Osteocyte (in vitro differentiated cells): ENCODE results near the gene LYZL6. TPM values are rescaled to one million over a fixed set of nuclear protein-coding genes. Genes with fewer than 3 reads are reported as not detected.

Experiments
- DNase-seq: peaks from one replicate; pipeline ENCODE4 v3.0.0; 2021; ENCODE audit warnings: mixed read lengths; ENCODE audit not compliant: unreplicated experiment; ENCODE audit errors: extremely low spot score
- H3K27ac Mint-ChIP-seq: one replicate; pipeline ENCODE4 v1.8.0; 2021; ENCODE audit warnings: mild to moderate bottlenecking, mixed read lengths; ENCODE audit not compliant: unreplicated experiment
- H3K27me3 Mint-ChIP-seq: one replicate; pipeline ENCODE4 v1.8.0; 2021; ENCODE audit warnings: mixed read lengths; ENCODE audit not compliant: unreplicated experiment
- H3K36me3 Mint-ChIP-seq: one replicate; pipeline ENCODE4 v1.8.0; 2021; ENCODE audit warnings: mixed read lengths; ENCODE audit not compliant: unreplicated experiment
- H3K4me1 Mint-ChIP-seq: one replicate; pipeline ENCODE4 v1.8.0; 2021; ENCODE audit warnings: mixed read lengths; ENCODE audit not compliant: unreplicated experiment
- H3K4me3 Mint-ChIP-seq: one replicate; pipeline ENCODE4 v1.8.0; 2021; ENCODE audit warnings: mild to moderate bottlenecking, moderate library complexity, mixed read lengths; ENCODE audit not compliant: unreplicated experiment
- H3K9me3 Mint-ChIP-seq: one replicate; pipeline ENCODE4 v1.8.0; 2021; ENCODE audit warnings: mixed read lengths; ENCODE audit not compliant: unreplicated experiment
- CTCF ChIP-seq: fragments of 200-600 bp; sonication (generic); IDR thresholded peaks from 2 replicates; pipeline ENCODE4 v1.5.0; 2021; ENCODE audit warnings: antibody characterized with exemption, mild to moderate bottlenecking, moderate library complexity
- total RNA-seq: library from RNA; stranded (reverse); gene quantifications from 2 replicates; pipeline ENCODE4 v1.2.1, GENCODE V29; 2021

The LYZL6 gene
- total RNA-seq, 1 donor from 2014 or later = not detected

- H3K4me1 Mint-ChIP-seq = peaks cover under 1% of the 10 kb centered on the region
- no peaks in the 10 kb centered on the region for H3K36me3 Mint-ChIP-seq
- no peaks in the 10 kb centered on the region for H3K9me3 Mint-ChIP-seq
- DNase-seq = no peak
- H3K27ac Mint-ChIP-seq = no peak overlapping the region
- TF ChIP-seq CTCF = no peak
- peaks cover 8% of the 10 kb centered on the region for H3K27me3 Mint-ChIP-seq
- no peak overlapping the region for H3K4me3 Mint-ChIP-seq
Measured at GRCh38 chr17:35936063-35936462, 7.5 kb downstream of the LYZL6 start.

- Mint-ChIP-seq H3K36me3 (no peaks in the 10 kb centered on the region), H3K9me3 (no peaks in the 10 kb centered on the region), H3K4me3 (no peak overlapping the region), H3K27me3 (peaks cover 2% of the 10 kb centered on the region), H3K4me1 (peaks cover 14% of the 10 kb centered on the region), H3K27ac (no peak overlapping the region)
- no peak for TF ChIP-seq CTCF
- no peak for DNase-seq
Measured at GRCh38 chr17:35934760-35935159, 8.8 kb downstream of the LYZL6 start.

- no peak for TF ChIP-seq CTCF
- Mint-ChIP-seq H3K9me3 (no peaks in the 10 kb centered on the region), H3K27ac (no peak overlapping the region), H3K4me1 (peaks cover 16% of the 10 kb centered on the region), H3K36me3 (no peaks in the 10 kb centered on the region), H3K4me3 (no peak overlapping the region), H3K27me3 (no peaks in the 10 kb centered on the region)
- DNase-seq = no peak
Measured at GRCh38 chr17:35932586-35932985, 10.9 kb downstream of the LYZL6 start.

GRCh38 chr17:35931794-35932425 is 11.6 kb downstream of the LYZL6 start:
- no peak overlapping the region for H3K27ac Mint-ChIP-seq

More at GRCh38 chr17:35931794-35932425, 11.6 kb downstream of the LYZL6 start:
- Mint-ChIP-seq H3K27me3 (no peaks in the 10 kb centered on the region), H3K4me1 (peaks cover 16% of the 10 kb centered on the region), H3K4me3 (no peak overlapping the region), H3K36me3 (no peaks in the 10 kb centered on the region), H3K9me3 (no peaks in the 10 kb centered on the region)
- no peak for TF ChIP-seq CTCF
- DNase-seq = no peak
